Esophagus muscularis mucosa (tissue), 3 donors: ENCODE data around the gene MYOF.

Experiments
- POLR2A ChIP-seq: fragments of 450-650 bp; IDR thresholded peaks from one replicate; pipeline ENCODE4 v1.6.1; 2017; ENCODE audit warnings: antibody characterized with exemption, moderate library complexity, mild to moderate bottlenecking, low read depth
- POLR2AphosphoS5 ChIP-seq, 2 donors: sonication (generic); formaldehyde crosslinking; IDR thresholded peaks; one replicate each; pipeline ENCODE4 v1.6.1; 2017; ENCODE audit warnings: antibody characterized with exemption in 2 of 2
- TF ChIP-seq, protein P1 (sequence below), 3 experiments: fragments of 200-600 bp in 2 of 3; fragments of 450-650 bp in 1 of 3; sonication (generic) in 2 of 3; IDR thresholded peaks; one replicate each; pipeline ENCODE4 v1.5.1; 2017 to 2019; ENCODE audit warnings: antibody characterized with exemption in 3 of 3, mild to moderate bottlenecking in 2 of 3, moderate library complexity in 1 of 3

DNA sequence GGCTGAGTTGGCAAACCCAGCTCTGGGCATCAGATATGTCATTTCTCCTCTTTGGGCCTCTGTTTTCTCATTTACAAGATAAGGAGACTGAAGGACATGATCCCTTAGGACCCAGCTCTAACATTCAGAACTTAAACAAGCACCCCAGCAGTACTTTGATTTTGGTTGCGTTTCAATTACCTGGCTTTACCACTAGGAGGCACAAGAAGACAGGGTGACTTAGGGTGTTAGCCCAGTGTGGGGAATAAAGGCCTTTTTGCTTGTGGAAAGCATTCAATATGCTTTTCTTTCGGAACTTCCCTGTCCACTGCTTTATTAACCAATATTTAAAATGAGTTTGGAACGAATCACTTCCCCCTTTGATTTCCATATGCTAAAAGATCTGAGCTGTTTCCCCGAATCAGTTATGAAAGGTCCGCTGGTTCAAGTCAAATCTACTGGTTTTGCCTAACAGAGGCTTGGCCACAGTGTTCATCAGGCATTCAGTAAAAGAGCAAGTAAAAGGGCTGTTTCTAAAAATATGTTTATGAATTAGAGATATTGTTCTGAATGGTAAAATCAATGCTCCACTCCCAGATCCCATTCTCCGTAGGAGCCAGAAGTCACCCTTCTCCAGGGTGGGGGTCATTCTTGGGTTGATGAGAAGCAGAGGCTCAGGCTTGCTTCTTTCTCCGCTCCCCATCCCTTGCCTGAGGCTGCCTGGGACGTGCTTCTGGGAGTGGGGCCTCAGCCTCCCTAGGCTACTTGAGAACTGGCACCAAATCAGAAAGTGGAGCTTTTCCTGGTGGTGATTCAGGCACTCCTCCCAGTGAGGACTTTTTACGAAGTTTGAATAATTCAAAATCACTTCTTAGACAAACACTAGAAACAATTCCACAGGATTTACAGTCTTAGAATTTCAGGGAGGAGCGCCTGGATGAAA lies 105.5 kb downstream of the MYOF start:
- TF ChIP-seq, protein P1, sequence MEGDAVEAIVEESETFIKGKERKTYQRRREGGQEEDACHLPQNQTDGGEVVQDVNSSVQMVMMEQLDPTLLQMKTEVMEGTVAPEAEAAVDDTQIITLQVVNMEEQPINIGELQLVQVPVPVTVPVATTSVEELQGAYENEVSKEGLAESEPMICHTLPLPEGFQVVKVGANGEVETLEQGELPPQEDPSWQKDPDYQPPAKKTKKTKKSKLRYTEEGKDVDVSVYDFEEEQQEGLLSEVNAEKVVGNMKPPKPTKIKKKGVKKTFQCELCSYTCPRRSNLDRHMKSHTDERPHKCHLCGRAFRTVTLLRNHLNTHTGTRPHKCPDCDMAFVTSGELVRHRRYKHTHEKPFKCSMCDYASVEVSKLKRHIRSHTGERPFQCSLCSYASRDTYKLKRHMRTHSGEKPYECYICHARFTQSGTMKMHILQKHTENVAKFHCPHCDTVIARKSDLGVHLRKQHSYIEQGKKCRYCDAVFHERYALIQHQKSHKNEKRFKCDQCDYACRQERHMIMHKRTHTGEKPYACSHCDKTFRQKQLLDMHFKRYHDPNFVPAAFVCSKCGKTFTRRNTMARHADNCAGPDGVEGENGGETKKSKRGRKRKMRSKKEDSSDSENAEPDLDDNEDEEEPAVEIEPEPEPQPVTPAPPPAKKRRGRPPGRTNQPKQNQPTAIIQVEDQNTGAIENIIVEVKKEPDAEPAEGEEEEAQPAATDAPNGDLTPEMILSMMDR (IDR thresholded peaks at IDR 0.05): peak; percentile 94 to 98 (median 94)
- no peak for TF ChIP-seq POLR2A
- TF ChIP-seq POLR2AphosphoS5 (IDR thresholded peaks at IDR 0.05): peak; percentile 42 to 62
